Gastroesophageal sphincter (tissue), 4 donors: Measurements from ENCODE around the gene PRPF6. TPM values are rescaled to one million over a fixed set of nuclear protein-coding genes. Genes with fewer than 3 reads are reported as not detected.
A peak's percentile ranks its signal among the peaks of the same experiment; 100 is the strongest.

Source experiments
- ATAC-seq: fragments of 150-250 bp; one replicate; pipeline ENCODE4 v1.9.1; 2016; ENCODE audit warnings: mild to moderate bottlenecking, moderate library complexity
- H3K27ac ChIP-seq, 4 donors: fragments of 200-600 bp; sonication (generic) in 3 of 4; 1 replicate in 3 of 4; 2 replicates in 1 of 4; pipeline ENCODE4 v1.5.1; 2016 to 2019
- H3K27me3 ChIP-seq: fragments of 200-600 bp; sonication (generic); one replicate; pipeline ENCODE4 v1.5.1; 2019
- H3K36me3 ChIP-seq, 2 donors: fragments of 200-600 bp; sonication (generic); one replicate each; pipeline ENCODE4 v1.5.1; 2019; ENCODE audit warnings: control low read depth in 1 of 2
- H3K4me1 ChIP-seq, 3 donors: fragments of 200-600 bp; sonication (generic); 1 replicate in 2 of 3; 2 replicates in 1 of 3; pipeline ENCODE4 v1.5.1; 2016 to 2019; ENCODE audit warnings: control low read depth in 2 of 3
- H3K4me3 ChIP-seq, 2 donors: fragments of 200-600 bp; sonication (generic); one replicate each; pipeline ENCODE4 v1.5.1; 2019; ENCODE audit warnings: mild to moderate bottlenecking in 1 of 2, moderate library complexity in 1 of 2
- H3K9me3 ChIP-seq, 3 donors: fragments of 200-600 bp; sonication (generic); one replicate each; pipeline ENCODE4 v1.5.1; 2017 to 2019; ENCODE audit warnings: control low read depth in 2 of 3
- EP300 ChIP-seq: sonication (generic); formaldehyde crosslinking; IDR thresholded peaks from one replicate; pipeline ENCODE4 v1.6.1; 2017; ENCODE audit warnings: antibody characterized with exemption, mild to moderate bottlenecking
- POLR2A ChIP-seq, 2 donors: fragments of 450-650 bp; IDR thresholded peaks; one replicate each; pipeline ENCODE4 v1.6.1; 2017; ENCODE audit warnings: antibody characterized with exemption in 2 of 2, mild to moderate bottlenecking in 2 of 2, moderate library complexity in 1 of 2
- POLR2AphosphoS5 ChIP-seq: sonication (generic); formaldehyde crosslinking; IDR thresholded peaks from one replicate; pipeline ENCODE4 v1.6.1; 2017; ENCODE audit warnings: antibody characterized with exemption
- WGBS, 2 donors: methylation state at CpG; one replicate each; pipeline ENCODE4 v1.1.5; 2018; ENCODE audit warnings: low coverage in 1 of 2; 5-methylcytosine and 5-hydroxymethylcytosine counted together
- total RNA-seq, 4 donors: library from RNA; depleted of rRNA; stranded (reverse); fragments of >200 nt; gene quantifications; one replicate each; pipeline ENCODE4 v1.1.0, GENCODE V29; 2016
- TF ChIP-seq, protein P1 (sequence below), 4 experiments: fragments of 200-600 bp in 2 of 4; fragments of 450-650 bp in 2 of 4; sonication (generic) in 1 of 4; IDR thresholded peaks; one replicate each; pipeline ENCODE4 v1.5.1; 2017 to 2019; ENCODE audit warnings: antibody characterized with exemption in 4 of 4, mild to moderate bottlenecking in 2 of 4, moderate library complexity in 2 of 4

PRPF6 gene
- total RNA-seq, 4 donors from 2014 or later, result 53.7 to 73.0 (median 67.6) TPM

GRCh38 chr20:64024141-64024990 is 43.4 kb downstream of the PRPF6 start:
- TF ChIP-seq, protein P1, sequence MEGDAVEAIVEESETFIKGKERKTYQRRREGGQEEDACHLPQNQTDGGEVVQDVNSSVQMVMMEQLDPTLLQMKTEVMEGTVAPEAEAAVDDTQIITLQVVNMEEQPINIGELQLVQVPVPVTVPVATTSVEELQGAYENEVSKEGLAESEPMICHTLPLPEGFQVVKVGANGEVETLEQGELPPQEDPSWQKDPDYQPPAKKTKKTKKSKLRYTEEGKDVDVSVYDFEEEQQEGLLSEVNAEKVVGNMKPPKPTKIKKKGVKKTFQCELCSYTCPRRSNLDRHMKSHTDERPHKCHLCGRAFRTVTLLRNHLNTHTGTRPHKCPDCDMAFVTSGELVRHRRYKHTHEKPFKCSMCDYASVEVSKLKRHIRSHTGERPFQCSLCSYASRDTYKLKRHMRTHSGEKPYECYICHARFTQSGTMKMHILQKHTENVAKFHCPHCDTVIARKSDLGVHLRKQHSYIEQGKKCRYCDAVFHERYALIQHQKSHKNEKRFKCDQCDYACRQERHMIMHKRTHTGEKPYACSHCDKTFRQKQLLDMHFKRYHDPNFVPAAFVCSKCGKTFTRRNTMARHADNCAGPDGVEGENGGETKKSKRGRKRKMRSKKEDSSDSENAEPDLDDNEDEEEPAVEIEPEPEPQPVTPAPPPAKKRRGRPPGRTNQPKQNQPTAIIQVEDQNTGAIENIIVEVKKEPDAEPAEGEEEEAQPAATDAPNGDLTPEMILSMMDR (IDR thresholded peaks at IDR 0.05), result no peak
- TF ChIP-seq POLR2AphosphoS5 (no peak), POLR2A (IDR thresholded peaks at IDR 0.05) (no peak), EP300 (no peak)
- H3K27ac ChIP-seq, result no peak overlapping the region
- no peak overlapping the region for H3K4me3 ChIP-seq
- 83 to 85% methylated on average over 10 to 12 of the region's 17 CpGs for WGBS, 2 donors
- no peaks in the 10 kb centered on the region for H3K4me1 ChIP-seq
- no peaks in the 10 kb centered on the region for H3K9me3 ChIP-seq
- H3K27me3 ChIP-seq, result no peaks in the 10 kb centered on the region
- ATAC-seq, result no peak
- peaks cover 0 to 100% of the 10 kb centered on the region in 2 donors for H3K36me3 ChIP-seq

DNA sequence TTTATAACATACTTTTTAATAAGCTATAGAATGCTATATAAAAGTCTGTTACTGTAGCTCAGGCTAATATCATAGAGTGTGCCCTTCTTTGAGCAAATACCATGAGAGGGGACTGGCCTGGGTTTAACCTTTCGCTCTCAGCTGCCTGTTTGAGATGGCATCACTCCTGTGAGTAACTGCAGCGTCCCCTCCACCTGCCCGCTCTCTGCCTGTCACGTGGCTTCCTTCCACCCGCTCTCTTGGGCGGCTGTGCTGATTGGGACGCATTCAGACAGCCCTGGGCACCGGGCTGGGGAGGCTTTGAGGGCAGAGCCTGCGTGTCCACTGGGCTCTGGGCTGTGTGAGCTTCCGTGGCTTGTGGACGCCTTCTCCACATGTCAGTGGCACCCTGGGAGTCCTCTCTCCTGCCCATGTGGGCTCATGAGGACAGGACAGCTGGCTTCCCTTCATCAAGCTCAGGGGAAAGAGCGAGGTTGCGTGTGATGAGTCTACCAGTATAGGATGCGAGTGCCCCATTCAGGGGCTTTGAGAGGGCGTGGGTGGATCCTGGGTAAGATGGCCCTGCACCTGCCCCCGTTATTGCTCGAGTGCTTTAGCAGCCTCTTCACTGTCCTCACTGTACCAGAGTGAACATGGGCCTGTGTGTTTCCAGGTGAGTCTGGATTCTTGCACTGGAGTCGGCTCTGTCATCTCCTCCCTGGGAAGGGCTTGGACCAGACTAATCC is 44.3 kb downstream of the PRPF6 start:
- Histone ChIP-seq H3K27me3 (no peaks in the 10 kb centered on the region), H3K9me3 (no peaks in the 10 kb centered on the region), H3K4me3 (no peak overlapping the region), H3K4me1 (no peaks in the 10 kb centered on the region), H3K36me3 (peaks cover 0 to 100% of the 10 kb centered on the region in 2 donors), H3K27ac (no peak overlapping the region)
- TF ChIP-seq POLR2A (IDR thresholded peaks at IDR 0.05) (no peak), EP300 (no peak), POLR2AphosphoS5 (no peak)
- TF ChIP-seq, protein P1 (IDR thresholded peaks at IDR 0.05), result no peak
- 88 to 100% methylated on average over 4 to 9 of the region's 18 CpGs for WGBS, 2 donors
- ATAC-seq, result no peak

- TF ChIP-seq EP300 (no peak), POLR2A (IDR thresholded peaks at IDR 0.05) (no peak), POLR2AphosphoS5 (no peak)
- TF ChIP-seq, protein P1 (IDR thresholded peaks at IDR 0.05), result no peak
- Histone ChIP-seq H3K36me3 (peaks cover 0 to 100% of the 10 kb centered on the region in 2 donors), H3K9me3 (no peaks in the 10 kb centered on the region), H3K27ac (no peak overlapping the region), H3K27me3 (no peaks in the 10 kb centered on the region), H3K4me1 (no peaks in the 10 kb centered on the region), H3K4me3 (no peak overlapping the region)
- ATAC-seq, result no peak
- 100% methylated on average over 5 to 6 of the region's 29 CpGs for WGBS, 2 donors
Observed at GRCh38 chr20:64025826-64026412, 45.0 kb downstream of the PRPF6 start.

DNA sequence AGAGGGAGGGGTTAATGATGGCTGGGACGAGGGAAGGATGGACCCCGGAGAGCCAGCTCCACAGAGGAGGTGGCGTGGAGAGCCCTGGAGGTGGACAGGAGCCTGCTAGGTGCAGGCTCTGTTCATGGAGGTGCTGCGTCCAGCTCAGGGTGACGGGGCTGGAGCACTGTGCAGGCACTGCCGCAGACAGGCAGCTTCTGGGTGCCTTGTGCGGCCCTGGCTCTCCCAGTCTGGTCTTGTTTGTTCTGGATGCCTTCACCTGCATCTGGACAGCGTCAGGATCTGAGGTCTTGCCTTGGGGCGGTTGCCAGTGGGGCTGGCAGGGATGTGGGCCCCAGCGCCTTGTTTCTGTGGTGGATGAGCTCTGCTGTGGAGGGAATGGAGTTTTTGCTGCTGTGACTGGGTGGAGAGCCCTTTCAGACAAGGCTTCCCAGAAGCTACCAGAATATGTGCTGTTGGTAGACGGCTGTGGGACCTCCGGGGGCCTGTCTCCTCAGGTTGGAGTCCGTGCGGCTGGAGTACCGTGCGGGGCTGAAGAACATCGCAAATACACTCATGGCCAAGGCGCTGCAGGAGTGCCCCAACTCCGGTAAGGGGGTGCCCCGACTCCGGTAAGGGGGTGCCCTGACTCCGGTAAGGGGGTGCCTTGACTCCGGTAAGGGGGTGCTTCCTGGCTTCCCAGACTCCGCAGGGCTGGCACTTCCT is 47.2 kb downstream of the PRPF6 start:
- 64 to 73% methylated on average over 3 to 8 of the region's 24 CpGs for WGBS, 2 donors
- Histone ChIP-seq H3K4me1 (no peaks in the 10 kb centered on the region), H3K36me3 (peaks cover 0 to 100% of the 10 kb centered on the region in 2 donors), H3K9me3 (no peaks in the 10 kb centered on the region), H3K4me3 (no peak overlapping the region), H3K27me3 (no peaks in the 10 kb centered on the region), H3K27ac (no peak overlapping the region)
- no peak for ATAC-seq
- TF ChIP-seq EP300 (no peak), POLR2A (IDR thresholded peaks at IDR 0.05) (no peak), POLR2AphosphoS5 (peak; percentile 67)
- TF ChIP-seq, protein P1 (IDR thresholded peaks at IDR 0.05), result no peak
